Sciatic nerve (tissue), 2 donors: ENCODE measurements around the gene MMP27. TPM values are rescaled to one million over a fixed set of nuclear protein-coding genes. Genes with fewer than 3 reads are reported as not detected.
A peak's percentile ranks its signal among the peaks of the same experiment; 100 is the strongest.

Experiments used
- ATAC-seq: fragments of 200-7000 bp; cut with Tn5 transposase; one replicate; pipeline ENCODE4 v1.9.1; 2020; ENCODE audit warnings: mild to moderate bottlenecking, moderate library complexity
- DNase-seq: peaks from one replicate; pipeline ENCODE4 v3.0.0-alpha.2; 2020; ENCODE audit warnings: low spot score
- intact Hi-C: fragments of 100-400 bp; cut with DNase I; formaldehyde crosslinking; loops from one replicate; pipeline ENCODE4 v1.14.2; 2022
- total RNA-seq: library from RNA; stranded (reverse); fragmentation: NEBNext Ultra II Directional; extraction: Animal tissue kit (Norgen Biotek cat#: 25700); gene quantifications from one replicate; pipeline ENCODE4 v1.2.1, GENCODE V29; 2021
- donor health status: DM: no; HTN: no; CAD: no.
- donor health status: DM: no; HTN: no; CAD: no.

Gene MMP27
- total RNA-seq, 1 donor from 2014 or later: not detected

DNA sequence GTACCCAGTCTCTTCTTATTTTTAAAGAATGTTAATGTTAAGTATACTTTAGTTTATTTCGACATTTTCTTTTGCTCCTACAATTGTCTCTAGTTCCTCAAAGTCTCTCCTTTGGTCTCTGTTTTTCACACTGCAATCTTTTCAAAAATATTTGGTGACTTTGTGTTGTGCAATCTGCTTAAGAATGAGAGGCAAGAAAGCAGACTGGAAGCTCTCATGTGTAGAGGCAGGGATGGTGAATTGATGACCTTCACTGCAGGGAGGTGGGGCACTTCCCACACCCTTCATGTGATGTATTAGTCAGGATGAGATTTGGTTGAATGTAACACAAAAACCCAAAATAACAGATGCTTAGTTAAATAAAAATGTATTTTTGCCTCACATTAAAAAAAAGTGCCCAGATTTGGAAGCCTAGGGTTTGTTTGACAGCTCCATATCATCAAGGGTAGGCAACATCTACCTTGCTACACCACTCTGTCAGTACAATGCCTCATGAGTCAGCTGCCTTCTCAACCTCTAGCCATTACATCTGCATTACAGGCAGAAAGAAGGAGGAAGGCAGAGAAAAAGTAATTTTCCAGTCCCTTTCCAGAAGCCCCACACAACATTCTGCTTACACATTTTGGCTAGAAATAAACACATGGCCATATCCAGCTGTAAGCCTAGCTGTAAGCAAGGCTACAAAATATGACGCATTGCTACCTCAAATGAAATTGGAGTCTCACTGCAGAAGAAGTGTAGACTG is 3.8 kb upstream of the MMP27 start:
- ATAC-seq (no peak), DNase-seq (no peak)
- intact Hi-C loops: no loop called here

DNA sequence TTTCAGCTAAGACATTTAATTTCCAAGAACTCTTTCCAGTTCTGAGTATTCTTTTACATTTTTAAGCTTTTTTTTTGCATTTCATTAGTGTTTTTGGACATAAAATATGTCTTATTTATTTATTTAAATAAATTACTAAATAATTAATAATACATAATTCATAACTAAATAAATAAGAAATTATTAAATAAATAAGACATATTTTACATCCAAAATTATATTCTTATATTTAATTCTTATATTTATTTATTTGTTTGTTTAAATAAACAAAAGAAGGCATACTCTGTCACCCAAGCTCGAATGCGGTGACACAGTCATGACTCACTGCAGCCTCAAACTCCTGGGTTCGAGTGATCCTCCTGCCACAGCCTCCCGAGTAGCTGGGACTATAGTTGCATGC is 3.1 kb upstream of the MMP27 start:
- intact Hi-C loops: no loop called here
- no peak for DNase-seq

DNA sequence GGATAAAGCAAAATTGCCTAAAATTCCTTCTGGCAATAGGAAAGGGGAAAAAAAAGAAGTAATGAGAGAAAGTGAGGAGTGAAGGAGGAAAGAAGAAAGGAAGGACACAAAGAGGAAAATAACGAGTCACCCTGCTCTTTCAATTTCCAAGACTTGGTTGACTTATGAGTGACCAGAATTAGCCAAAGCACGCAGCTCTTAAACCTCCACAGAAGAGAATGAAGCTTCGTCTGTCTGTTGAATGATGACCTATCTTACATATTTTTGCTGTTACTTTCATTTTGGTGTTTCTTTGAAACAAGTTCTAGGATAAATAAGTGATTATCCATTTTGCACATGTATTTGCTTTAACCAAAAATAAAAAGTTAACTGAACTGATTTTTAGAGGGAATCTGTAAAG is 728 bp downstream of the MMP27 start:
- ATAC-seq (no peak), DNase-seq (no peak)
- intact Hi-C loops: no loop called here

More for the DNA sequence above, 3.1 kb upstream of the MMP27 start:
- ATAC-seq: no peak

DNA sequence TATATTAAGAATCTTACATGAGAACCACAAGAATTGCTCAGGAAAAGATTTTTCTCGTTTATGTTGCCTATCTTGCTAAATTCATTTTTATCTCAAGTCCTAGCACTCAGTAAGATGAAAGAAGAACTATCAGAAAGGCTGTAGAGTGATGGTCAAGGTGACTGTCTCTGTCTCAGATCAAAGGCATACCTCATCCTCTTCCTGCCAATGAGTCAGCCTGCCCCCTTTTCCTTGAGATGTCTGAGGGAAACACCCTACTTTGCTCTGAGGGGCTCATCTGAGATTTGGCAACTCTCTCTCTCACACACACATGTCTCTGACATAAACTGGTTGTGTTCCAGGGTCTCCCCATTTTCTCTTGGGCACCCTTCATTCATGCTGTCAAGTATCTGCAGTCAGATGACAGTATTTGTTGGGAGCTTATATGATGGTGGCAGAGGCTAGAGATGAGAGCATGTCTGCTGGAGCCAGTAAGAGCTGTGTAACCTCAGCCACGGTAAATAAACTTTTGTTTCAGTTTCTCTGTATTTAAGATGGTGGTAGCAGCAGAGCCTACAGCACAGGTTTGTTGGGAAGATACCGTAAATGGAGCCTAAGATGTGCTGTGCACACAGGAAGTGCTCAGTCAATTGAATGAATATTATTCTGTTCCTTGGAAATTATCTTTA is 1.6 kb downstream of the MMP27 start:
- no peak for ATAC-seq
- intact Hi-C loops: no loop called here
- DNase-seq: no peak

DNA sequence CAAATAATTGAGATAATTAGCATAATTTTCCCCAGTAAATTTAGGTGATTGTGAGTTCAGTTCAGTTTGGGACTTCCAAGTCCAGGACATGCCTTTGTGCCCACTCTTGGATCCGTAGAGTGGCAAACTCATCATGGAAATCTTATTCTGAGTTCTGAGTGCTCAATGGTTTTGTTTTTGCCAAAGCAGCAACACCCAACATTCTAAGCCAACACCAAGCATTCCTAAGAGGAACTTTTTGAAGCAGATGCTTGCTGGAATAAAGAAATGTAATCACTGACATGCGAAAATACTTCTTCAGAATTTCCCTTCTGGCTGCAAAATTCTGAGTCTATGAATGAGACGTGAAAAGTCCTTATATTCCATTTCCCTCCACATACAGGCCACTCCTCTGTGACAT is 10.4 kb downstream of the MMP27 start:
- DNase-seq (no peak), ATAC-seq (no peak)
- intact Hi-C loops: no loop called here

DNA sequence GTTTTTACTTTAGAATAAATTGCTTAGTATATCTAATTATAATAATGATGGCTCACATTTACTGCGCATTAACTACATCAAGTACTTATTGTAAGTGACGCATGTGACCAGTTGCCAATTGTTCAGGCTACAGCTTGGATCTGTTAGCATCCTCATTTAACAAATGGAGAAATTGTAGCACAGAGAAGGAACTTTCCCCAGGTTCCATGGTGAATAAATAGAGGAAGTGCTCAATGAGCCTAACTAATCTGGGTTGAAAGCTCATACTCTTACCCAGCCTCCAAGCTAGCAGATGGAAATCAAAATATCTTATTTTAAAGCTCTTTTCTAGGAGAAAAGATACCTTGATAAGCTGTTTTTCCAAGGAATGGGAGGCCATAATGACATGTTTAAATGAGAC is 19.8 kb downstream of the MMP27 start:
- intact Hi-C loops: no loop called here
- ATAC-seq: no peak
- no peak for DNase-seq

DNA sequence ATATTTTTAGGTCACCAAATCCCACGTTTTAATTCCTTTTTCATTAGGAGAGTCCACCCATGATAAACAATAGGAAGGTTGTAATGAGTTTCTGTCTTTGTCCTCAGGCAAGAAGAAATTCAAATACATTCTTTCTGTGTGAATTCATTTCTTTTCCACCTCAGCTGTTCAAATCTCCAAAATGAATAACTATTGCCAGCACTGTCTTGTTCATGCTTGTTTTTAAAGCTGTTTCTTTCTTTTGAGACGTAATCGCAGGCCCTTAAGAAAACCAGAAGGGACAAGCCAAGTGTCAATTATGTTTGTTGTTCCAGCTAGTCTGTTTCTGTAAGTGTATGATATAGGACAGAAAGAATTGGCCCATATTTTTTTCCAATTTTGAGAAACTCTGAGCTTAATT is 20.2 kb downstream of the MMP27 start:
- no peak for ATAC-seq
- intact Hi-C loops: no loop called here
- DNase-seq: no peak

DNA sequence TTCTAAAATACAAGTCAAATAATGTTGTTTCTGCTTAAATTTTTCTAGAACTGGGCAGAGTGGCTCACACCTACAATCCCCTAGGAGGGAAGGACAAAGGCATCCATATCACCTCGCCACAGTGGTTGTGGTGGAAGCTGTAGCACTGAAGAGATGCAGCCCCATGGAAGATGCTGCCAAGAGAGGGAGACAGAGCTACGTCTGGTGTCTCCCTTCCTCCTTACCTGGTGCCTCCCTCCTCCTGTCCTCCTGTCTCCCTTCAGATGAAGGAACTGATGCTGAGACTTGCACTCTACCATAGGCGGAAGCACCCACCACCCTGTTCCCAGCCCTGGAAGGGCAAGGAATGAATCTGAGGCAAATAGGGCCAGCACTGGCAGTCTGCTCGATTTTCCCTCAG is 22.3 kb downstream of the MMP27 start:
- no peak for ATAC-seq
- intact Hi-C loops: no loop called here
- no peak for DNase-seq

DNA sequence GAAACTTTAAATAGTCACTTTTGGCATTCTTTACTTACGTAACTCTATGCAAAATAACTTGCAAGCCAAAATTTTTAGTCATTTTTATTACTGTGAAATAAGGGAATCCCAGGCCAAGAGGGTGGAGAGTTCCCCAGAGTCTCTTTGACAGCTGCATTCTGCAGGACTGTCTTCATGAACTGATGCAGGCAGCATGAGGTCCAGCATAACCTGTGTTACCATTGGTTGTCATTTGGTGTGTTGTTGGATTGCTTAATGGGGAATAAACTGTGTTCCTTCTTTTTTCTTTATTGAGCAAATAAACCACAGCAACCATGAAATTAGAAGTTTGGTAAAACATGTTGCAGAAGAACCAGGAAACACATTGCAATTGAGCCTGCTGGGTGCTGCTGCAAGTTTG is 24.6 kb downstream of the MMP27 start:
- DNase-seq (no peak), ATAC-seq (peak; percentile 94)
- intact Hi-C loops: no loop called here

DNA sequence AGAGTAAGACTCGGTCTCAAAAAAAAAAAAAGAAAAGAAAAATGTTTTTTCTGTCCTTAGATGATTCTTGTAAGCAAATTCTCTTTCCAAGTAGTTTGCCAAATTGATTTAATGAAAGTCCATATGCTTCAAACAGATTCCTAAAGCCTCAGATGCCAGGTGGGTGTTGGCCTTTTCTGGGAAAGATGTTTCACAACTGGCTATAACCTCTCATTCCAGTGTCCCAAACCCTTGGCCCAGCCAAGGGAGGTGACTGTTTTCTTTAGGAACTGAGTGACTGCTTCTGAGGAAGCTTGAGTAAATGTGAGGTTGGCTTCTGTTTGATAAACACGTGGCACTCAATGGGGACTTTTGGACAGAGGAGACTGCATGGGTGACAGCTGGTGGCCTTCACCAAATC is 27.5 kb downstream of the MMP27 start:
- intact Hi-C loops: no loop called here
- DNase-seq (no peak), ATAC-seq (no peak)

DNA sequence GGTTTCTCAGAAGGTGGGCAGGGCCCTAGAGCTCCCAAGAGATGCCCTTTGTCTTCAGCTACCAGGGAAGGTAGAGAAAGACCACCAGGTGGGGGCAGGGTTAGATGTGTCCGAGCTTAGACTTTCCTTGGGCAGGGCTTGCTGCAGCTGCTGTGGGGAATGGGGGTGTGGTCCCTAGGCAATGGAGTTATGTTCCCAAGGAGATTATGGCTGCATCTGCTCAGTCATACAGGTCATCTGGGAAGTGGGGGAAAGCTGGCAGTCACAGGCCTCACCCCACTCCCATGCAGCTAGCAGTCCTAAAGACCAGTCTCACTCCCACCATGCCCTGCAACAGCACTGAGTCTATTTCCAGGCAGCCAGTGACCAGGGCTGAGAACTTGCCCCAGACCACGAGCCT is 29.5 kb downstream of the MMP27 start:
- ATAC-seq: no peak

DNA sequence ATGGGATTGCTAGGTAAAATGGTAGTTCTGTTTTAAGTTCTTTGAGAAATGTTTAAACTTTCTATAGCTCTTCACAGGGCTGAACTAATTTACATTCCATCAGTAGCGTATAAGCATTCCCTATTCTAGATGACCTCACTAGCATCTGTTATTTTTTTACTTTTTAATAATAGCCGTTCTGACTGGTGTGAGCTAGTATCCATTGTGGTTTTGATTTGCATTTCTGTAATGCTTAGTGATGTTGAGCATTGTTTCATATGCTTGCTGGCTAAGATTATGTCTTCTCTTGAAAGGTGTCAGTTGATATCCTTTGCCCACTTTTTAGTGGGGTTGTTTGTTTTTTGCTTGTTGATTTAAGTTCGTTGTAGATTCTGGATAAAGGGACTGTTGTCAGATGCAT is 35.9 kb downstream of the MMP27 start:
- ATAC-seq: no peak
- intact Hi-C loops: no loop called here
- DNase-seq: no peak

More for the DNA sequence above, 29.5 kb downstream of the MMP27 start:
- intact Hi-C loops: no loop called here
- DNase-seq: no peak

DNA sequence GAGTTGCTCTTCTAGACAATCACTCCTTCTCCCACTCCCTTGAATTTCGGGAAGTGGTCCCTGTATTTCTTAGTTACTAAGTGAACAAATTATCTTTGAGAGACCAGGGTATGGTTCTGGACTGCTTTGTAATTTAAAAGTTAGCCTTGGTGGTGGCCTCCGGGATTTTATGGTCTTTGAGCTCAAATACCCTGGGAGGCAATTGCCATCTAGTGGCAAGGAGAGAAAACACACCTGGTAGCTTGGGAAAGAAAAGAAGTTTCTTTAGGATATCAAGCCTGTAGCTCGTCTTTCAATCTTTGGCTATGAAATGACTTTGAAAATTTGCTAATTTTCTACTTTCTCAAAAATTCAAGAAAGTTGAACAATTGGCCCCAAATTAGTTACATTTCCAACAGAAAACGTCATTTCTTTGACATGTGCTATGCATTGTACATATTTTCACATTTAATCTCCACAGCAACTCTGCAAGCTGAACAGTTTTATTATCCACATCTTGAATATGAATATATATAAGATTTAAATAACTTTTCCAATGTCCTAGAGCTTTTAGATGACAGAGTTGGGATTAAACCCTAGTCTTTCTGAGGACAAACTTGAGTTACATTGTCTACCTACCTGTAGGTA is 39.1 kb downstream of the MMP27 start:
- peak; percentile 62 for ATAC-seq
- no peak for DNase-seq
- intact Hi-C loops: no loop called here

DNA sequence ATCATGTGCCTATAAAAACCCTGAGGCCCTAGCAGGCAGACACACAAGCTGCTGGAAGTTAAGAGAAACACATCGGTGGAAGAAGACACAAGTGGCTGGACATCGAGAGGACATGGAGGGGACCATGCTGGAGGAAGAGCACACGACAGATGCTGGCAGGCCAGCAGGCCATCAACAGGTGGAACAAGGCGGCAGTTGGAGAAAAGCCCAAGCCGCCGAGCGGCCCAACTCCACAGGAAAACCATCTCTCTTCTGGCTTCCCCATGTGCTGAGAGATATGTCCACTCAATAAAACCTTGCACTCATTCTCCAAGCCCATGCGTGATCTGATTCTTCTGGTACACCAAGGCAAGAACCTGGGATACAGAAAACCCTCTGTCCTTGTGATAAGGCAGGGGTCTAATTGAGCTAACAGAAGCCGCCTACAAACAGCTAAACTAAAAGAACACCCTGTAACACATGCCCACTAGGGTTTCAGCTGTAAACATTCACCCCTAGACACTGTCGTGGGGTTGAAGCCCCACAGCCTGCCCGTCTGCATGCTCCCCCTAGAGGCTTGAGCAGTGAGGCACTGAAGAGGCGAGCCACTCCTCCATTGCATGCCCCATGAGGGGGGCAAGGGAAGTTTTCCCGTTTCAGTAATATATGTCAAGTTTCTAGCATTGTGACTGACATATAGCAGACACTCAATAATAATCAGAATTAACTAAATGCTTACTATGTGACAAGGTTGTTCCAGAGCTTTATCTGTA is 41.4 kb downstream of the MMP27 start:
- intact Hi-C loops: no loop called here
- DNase-seq (no peak), ATAC-seq (no peak)

DNA sequence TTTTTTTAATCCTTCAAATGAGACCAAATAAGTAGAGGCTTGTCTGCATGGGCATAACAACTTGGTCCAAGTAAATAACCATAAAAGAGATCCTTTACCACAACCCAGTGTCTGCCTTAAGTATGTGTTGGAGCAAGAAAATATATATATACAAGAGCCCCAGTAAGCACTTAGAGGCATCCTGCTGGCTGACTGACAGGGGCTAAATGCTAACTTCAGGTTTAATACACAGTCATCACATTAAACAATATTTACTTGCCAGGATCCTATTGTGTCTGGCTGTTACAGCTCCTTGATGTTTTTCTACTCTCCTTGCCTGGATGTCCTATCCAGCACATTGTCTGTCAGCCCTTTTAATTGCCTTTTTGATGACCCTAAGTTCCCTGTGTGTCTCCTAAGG is 43.0 kb downstream of the MMP27 start:
- no peak for ATAC-seq
- intact Hi-C loops: no loop called here
- no peak for DNase-seq

DNA sequence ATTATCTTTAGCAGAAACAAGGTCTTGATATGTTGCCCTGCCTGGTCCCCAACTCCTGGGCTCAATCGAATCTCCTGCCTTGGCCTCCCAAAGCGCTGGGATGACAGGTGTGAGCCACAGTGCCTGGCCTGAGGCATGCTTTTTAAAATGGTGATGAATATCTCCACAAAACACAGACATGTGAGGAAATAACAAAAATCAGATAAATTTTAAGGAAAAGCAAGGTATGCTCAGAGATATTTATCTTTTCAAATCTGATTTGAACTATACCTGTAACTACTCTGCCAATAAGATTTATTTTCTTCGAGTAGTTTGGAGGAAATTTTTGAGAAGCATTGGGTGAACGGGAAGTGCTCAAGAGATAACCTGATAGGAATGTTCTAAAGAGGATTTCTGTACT is 44.5 kb downstream of the MMP27 start:
- DNase-seq (no peak), ATAC-seq (no peak)
- intact Hi-C loops: no loop called here

DNA sequence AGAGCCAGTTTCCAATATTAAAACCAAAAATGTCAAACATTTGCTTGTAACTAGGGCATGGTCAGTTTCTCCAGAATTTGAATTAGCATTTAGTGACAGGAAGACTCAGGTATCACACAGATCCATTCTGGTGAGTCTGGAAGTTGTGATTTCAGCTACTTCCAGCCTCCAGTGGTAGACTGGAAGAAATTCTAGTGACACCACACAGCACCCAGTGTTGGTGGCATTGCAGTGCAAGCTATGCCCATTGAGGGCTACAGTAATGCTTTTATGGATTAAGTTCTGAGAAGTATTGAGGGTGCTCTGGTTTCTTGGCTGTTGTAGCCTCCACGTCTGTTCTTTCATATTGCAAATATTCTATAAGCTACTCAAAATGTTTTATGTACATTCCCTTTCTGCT is 49.0 kb downstream of the MMP27 start:
- DNase-seq (no peak), ATAC-seq (no peak)
- intact Hi-C loops: no loop called here

DNA sequence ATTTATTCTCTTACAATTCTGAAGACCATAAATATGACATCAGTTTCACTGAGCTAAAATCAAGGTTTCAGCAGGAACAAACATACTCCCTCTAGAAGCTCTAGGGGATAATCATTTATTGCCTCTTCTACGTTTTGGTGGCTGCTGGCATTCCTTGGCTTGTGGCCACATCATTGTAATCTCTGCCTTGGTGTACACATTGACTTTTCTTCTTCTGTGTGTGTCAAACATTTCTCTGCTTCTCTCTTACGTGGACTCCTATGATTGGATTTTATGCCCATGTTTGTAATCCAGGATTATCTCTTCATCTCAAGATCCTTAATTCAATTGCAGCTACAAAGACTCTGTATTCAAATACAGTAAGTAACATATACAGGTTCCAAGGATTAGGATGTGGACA is 50.0 kb downstream of the MMP27 start:
- intact Hi-C loops: no loop called here
- no peak for DNase-seq

DNA sequence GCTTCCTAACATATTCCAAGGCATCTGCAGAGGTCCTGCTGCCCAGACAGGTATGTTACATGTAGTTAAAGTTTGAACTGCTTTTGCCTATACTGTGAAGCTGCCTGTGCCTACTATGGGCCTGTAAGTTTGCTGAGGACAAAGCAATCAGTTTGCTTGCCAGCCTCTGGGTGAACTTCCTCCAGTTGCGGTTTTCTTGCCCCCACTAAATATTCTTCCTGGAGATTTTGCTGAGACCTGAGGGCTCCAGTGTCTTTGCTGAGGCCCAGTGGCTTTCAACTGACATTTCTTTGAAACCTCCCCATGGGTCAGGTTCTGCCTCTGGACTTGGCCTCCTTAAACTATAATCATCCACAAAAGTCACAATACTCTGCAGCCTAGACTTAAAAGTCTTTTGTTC is 50.8 kb downstream of the MMP27 start:
- DNase-seq (no peak), ATAC-seq (no peak)
- intact Hi-C loops: no loop called here

More for the DNA sequence above, 50.0 kb downstream of the MMP27 start:
- ATAC-seq: no peak

DNA sequence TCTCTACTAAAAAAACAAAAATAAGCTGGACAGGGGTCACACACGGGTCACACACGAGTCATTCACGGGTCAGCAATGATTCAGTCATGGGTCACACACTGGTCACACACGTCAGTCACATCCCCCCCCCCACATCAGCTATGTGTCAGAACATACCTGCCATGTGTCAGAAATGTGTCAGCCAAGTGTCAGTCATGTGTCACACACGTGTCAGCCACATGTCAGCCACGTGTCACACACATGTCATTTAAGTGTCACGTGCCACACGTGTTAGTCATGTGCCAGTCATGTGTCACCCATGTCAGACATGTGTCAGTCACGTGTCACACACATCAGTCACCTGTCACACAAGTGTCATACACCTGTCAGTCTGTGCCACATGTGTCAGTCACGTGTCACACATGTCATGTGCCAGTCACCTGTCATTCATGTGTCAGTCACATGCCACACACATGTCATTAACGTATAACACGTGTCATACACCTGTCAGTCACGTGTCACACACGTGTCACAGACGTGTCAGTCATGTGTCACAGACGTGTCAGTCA is 51.8 kb downstream of the MMP27 start:
- intact Hi-C loops: no loop called here
- no peak for ATAC-seq
- DNase-seq: no peak
